Germinal center (tissue), 1 donor: ENCODE results near the gene KIF26B.
"Not testable (repeated sequence)": the region's sequence is repeated elsewhere in the genome, so short reads cannot be mapped to it uniquely, and the experiment has no call there.

Experiments used
- DNase-seq: peaks from one replicate; pipeline ENCODE4 v3.0.0; 2012; ENCODE audit warnings: mixed read lengths, low spot score

KIF26B gene

GRCh38 chr1:245283001-245283400 lies 128.2 kb downstream of the KIF26B start:
- no peak for DNase-seq

- no peak for DNase-seq
Observed at GRCh38 chr1:245285168-245285567, 130.4 kb downstream of the KIF26B start.

- no peak for DNase-seq
Observed at GRCh38 chr1:245288796-245289195, 134.0 kb downstream of the KIF26B start.

- DNase-seq = no peak
Observed at GRCh38 chr1:245290836-245291235, 136.1 kb downstream of the KIF26B start.

- no peak for DNase-seq
Observed at GRCh38 chr1:245291351-245291750, 136.6 kb downstream of the KIF26B start.

GRCh38 chr1:245292141-245292540 lies 137.4 kb downstream of the KIF26B start:
- DNase-seq = no peak

- no peak for DNase-seq
Observed at GRCh38 chr1:245292553-245292952, 137.8 kb downstream of the KIF26B start.

- no peak for DNase-seq
Observed at GRCh38 chr1:245294020-245294419, 139.2 kb downstream of the KIF26B start.

GRCh38 chr1:245298781-245299180 lies 144.0 kb downstream of the KIF26B start:
- DNase-seq = no peak

GRCh38 chr1:245301162-245301580 lies 146.4 kb downstream of the KIF26B start:
- DNase-seq = no peak

GRCh38 chr1:245301921-245302320 lies 147.1 kb downstream of the KIF26B start:
- DNase-seq = no peak

- no peak for DNase-seq
Observed at GRCh38 chr1:245304698-245305097, 149.9 kb downstream of the KIF26B start.

GRCh38 chr1:245306020-245306419 lies 151.2 kb downstream of the KIF26B start:
- no peak for DNase-seq

- DNase-seq = no peak
Observed at GRCh38 chr1:245306628-245307410, 152.0 kb downstream of the KIF26B start.

GRCh38 chr1:245310571-245311531 lies 156.1 kb downstream of the KIF26B start:
- DNase-seq = no peak

GRCh38 chr1:245311887-245312536 lies 157.2 kb downstream of the KIF26B start:
- no peak for DNase-seq

- no peak for DNase-seq
Observed at GRCh38 chr1:245313576-245313975, 158.8 kb downstream of the KIF26B start.

- no peak for DNase-seq
Observed at GRCh38 chr1:245316784-245317183, 162.0 kb downstream of the KIF26B start.

GRCh38 chr1:245317217-245317616 lies 162.4 kb downstream of the KIF26B start:
- DNase-seq = no peak

- DNase-seq = no peak
Observed at GRCh38 chr1:245319094-245319493, 164.3 kb downstream of the KIF26B start.

- DNase-seq = no peak
Observed at GRCh38 chr1:245322673-245323072, 167.9 kb downstream of the KIF26B start.

- DNase-seq = not testable (repeated sequence)
Observed at GRCh38 chr1:245323765-245324164, 169.0 kb downstream of the KIF26B start.
